ENCODE measurements around the gene POM121.
"Not testable (repeated sequence)": the region's sequence is repeated elsewhere in the genome, so short reads cannot be mapped to it uniquely, and the experiment has no call there.

- not testable (repeated sequence) for TF ChIP-seq CTCF, POLR2A (IDR thresholded peaks at IDR 0.05)
These were observed 25.5 kb downstream of the POM121 start for GRCh38 chr7:72950432-72950831.

Measured in tibial nerve (tissue), 3 donors.